LoVo (cell line): Measurements from ENCODE around the gene PPM1M.
"Not testable (repeated sequence)": the region's sequence is repeated elsewhere in the genome, so short reads cannot be mapped to it uniquely, and the experiment has no call there.

Source experiments
- DNase-seq: peaks from one replicate; pipeline ENCODE4 v3.0.0-alpha.2; 2016; ENCODE audit warnings: low spot score

Gene PPM1M

DNA sequence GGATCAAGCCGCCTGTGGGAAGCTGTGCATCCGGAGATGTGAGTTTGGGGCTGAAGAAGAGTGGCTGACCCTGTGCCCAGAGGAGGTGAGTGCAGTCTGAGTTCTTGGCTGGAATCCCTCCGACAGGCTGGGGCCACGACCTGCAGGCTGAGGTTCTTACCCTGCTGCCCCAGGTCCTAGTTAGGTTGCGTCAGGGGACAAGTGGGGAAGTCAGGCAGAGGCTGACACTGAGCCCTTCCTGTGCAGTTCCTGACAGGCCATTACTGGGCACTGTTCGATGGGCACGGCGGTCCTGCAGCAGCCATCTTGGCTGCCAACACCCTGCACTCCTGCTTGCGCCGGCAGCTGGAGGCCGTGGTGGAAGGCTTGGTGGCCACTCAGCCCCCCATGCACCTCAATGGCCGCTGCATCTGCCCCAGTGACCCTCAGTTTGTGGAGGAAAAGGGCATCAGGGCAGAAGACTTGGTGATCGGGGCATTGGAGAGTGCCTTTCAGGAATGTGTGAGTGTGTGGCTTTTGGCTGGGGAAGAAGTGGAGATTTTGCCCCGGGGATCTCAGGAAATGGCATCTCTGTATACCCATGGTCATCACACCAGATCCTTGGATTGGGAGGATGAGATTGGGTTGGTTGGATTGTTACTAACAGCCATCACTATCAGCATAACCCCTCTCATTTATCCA, 1.3 kb downstream of the PPM1M start:
- no peak for DNase-seq

DNA sequence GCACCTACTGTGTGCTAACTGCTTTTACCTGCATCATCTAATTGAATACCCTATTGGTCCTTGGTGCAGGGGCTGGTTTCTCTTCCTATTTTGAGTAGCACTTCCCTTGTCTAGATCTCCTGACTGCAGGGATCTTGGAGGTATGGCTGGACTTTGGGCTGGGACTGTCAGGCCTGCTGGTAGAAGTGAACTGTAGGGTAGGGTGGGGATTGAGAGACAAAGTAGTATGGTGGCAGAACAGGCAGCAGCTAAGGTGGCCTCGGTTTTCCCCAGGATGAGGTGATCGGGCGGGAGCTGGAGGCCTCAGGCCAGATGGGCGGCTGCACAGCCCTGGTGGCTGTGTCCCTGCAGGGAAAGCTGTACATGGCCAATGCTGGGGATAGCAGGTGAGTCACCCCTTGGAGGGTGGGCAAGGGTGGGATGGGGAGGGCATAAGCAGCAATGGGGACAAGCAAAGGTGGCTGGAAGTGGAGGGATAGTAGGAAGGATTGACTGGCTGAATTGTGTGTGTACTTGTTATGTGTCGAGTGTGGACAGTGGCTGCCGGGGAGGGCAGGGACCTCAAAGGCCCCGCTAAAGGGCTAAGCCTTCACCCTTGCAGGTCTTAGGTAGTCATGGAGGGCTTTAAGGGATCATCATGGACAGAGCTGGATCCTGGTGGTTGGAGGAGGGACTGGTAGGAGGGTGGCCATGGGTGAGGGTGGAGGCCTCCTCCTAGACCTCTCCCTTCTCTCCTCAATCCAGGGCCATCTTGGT, 2.0 kb downstream of the PPM1M start:
- no peak for DNase-seq

DNA sequence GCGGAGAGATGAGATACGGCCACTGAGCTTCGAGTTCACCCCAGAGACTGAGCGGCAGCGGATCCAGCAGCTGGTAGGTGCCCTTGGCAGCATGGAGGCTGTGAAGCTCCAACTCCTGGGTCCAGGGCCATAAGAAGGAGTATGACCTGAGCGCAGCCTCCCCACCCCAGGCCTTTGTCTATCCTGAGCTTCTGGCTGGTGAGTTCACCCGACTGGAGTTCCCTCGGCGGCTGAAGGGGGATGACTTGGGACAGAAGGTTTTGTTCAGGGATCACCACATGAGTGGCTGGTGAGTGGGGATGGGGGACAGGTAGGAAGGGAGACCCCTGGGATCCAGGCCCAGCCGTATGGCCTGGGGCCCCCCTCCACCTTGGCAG, 2.6 kb downstream of the PPM1M start:
- DNase-seq, result no peak

DNA sequence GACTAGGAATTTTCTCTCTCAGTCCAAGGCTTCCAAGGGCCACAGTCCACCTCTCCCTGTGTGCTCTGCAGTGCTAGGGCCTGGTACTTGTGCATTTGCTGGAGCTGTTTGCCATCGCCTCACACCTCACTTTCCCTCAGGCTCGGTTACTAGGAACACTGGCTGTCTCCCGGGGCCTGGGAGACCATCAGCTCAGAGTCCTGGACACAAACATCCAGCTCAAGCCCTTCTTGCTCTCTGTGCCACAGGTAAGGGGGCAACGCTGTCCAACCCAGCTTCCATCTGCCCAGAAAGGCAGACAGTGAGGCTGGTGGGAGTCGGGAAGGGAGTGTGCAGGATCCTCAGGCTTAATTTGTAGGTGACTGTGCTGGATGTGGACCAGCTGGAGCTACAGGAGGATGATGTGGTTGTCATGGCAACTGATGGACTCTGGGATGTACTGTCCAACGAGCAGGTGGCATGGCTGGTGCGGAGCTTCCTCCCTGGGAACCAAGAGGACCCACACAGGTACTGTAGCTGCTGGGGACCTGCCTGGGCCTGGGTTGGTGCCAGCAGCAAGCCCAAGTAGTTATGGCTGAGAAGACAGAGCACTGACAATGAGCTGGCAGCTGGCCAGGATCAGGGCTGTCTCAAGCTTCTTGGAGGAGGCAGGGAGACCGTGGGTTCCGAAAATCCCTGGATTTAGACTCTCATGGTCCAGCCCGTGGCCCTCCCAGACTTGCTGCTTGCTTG, 3.4 kb downstream of the PPM1M start:
- DNase-seq, result no peak

DNA sequence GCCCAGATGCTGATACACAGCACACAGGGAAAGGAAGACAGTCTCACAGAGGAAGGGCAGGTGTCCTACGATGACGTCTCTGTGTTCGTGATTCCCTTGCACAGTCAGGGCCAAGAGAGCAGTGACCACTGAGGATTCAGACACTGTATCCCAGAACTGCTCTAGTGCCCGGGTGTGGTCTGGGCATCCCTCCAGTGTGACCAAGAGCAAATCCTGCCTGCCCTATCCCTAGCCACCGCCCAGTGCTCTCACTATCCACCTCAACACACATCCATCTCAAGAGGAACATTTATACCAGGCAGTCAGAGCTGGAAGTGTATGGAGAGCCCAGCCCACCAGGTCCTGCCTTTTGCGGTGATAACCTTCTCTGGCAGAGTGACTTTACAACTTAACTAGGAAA, 4.1 kb downstream of the PPM1M start:
- no peak for DNase-seq

DNA sequence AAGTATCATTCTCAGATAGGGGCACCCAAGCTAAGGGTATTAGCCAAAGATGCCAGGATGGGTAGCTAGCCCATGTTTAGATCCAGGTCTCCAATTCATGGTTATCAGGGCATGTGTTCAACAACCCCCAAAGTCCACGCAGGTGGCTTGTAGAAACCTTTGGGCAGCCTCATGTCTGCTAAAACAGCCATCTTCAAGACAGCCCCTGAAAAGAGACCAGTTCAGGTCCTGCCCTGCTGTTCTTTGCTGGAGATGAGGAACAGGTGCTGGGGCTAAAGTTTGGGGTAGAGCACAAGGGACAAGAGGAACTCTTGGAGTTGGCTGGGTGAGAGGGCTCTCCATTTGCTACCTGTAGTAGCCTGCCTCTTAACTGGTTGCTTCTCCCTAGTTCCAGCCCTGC, 4.6 kb downstream of the PPM1M start:
- DNase-seq, result no peak

DNA sequence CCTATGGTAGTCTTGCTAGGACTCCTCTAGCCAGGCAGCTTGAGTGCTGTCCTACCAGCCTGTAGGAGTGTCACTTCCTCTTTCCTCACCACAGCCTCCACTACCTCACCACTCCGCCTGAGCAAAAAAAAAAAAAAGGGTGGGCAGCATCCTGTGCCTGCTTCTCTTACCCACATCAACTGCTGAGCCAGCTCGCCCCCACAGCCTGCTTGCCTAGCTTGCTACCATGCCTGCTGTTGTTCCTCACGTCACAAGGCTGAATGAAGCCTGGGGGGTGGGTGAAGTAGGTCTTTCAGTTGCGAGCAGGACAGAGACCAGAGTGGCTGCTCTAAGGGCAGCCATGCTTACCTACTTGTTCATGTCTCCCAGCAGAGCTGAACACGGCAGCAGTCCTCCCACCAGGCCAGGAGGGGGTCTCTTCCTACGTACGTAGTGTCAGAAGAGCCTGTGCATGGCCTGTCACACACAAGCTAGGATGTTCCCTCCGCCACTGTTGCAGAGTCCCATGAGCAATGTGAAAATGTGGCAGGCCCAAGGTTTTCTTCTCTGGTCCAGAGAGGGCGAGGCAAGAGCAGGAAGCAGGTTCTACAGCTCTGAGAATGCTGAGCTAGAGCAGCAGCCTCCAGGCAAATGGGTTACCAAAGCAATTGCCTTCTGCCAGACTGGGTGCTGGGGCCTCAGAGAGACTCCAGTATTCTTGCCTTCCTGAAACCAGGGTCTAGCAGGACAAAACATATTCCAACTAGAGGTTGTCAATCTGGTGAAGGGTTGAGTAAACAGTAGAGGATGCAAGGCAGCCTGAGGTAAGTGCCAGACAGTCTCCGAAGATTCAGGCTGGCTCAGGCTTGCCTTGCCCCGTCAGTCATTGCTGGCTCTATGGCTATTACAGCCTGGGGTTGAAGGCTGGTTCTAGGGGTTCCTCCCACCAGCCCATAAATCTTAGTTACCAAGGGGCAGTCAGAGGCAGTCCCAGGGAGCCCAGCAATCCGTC, 8.1 kb downstream of the PPM1M start:
- DNase-seq, result no peak

DNA sequence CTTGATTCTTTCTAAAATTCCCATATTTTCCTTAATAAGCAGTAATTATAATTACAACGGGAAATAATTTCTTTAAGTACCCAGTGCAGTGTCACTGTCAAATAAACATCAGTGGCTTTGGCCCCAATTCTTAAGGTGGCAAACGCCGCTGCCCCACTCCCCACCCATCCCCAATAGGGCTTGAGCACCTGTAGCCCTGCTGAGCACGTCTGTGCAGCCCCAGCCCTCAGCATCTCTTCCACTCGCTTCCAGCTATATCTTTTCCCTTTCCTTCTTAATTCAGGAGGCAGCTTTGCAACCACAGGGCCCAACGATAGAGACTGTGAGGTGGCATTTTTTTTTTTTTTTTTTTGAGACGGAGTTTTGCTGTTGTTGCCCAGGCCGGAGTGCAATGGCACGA, 9.0 kb downstream of the PPM1M start:
- DNase-seq, result no peak

DNA sequence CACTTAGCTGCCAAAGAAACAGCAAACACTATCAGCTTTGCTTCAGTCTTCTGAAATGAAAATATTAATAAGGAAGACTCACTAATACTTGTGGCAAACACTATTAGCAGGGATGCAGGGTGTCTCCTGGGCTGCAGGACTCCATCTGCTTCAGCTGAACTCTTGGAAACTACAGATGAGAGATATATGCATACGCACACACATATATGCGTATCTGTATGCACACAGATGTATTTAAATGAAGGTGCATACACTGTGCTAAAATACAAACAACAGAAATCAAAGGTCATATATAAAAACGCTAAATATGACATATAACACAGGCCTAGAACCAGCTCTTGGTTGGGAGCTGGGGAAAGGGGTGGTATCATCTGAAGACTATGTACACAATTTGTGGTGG, 10.6 kb downstream of the PPM1M start:
- DNase-seq, result no peak

DNA sequence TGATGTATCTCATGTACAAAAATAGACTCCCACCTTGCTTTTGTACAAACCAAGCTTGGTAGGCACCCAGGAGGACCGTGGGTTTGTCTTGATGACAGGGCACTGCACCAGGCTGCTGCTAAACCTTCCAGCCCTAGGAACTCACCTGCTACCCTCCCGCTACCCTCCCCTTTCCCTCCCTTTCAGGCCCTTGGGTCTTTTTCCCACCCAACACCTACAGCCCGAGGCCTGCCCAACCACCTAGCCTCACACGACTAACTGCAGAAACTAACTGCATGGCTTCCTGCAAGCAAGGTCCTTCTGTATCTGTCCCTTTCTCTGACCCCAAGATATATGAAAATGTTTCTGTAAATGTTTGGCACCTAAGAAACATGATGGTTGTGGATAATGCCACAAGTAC, 11.1 kb downstream of the PPM1M start:
- DNase-seq, result no peak

DNA sequence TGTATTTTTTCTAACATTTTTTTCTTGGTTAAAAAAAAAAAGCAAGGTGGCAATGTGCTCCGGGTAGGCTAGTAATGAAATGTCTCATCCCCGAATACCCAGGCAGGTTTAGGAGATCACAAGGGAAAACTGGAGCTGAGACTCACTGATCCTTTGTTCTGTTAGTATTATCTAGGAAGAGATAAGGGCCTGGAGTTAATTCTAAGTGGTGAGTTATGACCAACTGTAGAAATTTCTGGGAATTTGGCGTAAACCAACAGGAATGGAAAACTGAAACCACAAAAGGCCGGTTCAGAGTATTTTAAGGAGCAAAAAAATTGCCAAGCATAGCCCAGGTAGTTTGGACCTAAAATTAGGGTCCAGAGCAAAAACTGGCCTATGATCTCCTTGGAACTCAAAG, 12.4 kb downstream of the PPM1M start:
- DNase-seq, result no peak

DNA sequence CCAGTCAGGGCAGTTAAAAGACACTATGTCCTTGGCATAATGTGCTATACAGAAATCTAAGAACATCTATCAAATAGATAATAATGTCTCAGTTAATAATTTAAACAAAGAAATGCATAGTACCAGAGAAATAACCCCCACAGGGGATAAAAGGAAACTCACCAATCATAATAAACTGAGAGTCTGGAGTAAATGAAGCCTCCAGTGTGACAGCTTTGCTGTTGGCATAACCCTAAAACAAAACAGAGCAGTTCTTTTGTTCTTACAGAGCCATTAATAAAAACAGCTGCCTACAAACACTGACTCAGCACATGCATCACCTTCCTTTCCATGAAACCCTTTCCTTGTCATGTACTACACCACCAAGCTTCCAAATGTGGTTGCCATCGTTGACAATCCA, 13.5 kb downstream of the PPM1M start:
- no peak for DNase-seq

DNA sequence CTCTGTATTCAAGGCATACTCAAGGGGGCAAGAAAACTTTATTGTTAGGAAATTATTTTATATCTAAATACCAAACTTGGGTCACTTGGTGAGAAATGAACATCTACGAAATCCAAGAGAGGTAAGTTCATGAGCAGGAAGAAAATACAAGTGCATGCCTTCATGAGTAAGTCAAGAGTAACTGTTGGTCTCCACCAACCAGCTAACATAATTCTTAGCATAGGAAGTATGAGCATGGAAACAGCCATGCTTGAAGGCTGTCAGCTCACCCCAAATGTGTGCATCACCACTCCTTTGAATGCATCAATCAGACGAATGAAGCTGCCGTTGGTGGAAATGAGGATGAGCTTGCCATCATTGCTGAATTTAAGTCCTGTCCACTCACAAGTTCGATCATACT, 13.9 kb downstream of the PPM1M start:
- DNase-seq, result no peak

DNA sequence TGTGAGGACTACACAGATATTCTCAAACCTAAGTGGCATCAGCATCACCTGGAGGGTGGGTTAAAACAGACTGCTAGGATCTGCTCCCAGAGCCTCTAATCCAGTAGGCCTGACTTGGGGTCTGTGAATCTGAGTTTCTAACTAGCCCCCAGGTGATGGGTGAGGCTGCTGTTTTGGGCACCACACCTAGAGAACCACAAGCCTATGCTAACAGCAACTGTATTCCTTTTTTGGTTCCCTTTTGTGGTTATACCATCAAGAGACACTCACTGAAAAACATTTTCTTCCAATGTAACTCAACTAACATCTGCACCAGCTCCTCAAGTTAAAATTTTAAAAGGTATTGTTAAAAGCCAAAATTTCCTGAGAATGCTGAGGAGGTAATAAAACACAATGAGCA, 16.9 kb downstream of the PPM1M start:
- DNase-seq, result no peak

DNA sequence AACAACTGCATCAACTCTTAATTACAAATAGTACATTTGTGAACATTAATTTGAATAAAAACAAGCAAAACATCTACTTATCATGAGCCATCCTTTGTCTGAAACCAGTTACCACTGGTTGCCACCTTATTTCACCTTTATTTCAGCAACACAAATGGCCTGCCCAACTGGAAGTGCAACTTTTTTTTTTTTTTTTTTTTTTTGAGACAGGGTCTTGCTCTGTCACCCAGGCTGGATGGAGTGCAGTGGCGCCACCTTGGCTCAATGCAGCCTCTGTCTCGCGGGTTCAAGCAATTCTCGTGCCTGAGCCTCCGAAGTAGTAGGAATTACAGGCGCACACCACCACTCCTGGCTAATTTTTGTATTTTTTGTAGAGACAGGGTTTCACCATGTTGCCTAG, 19.8 kb downstream of the PPM1M start:
- no peak for DNase-seq

DNA sequence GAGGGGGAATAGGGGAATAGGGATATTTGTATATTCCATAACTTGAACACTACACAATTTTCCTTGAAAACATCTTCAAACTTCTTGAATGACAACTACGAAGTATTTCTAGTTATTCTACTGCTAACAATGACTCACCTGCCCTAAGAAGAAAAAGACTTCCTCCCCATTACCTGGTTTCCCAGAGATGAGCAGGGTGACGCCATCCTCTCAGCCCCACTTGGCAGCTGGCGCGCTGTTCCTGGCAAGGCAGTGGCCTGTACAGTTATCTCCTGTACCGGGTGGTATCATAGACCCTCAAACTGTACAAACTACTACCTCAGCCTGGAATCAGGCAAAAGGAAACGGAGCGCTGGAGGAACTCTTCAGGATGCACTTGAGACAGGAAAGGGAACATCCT, 22.5 kb downstream of the PPM1M start:
- DNase-seq, result no peak

DNA sequence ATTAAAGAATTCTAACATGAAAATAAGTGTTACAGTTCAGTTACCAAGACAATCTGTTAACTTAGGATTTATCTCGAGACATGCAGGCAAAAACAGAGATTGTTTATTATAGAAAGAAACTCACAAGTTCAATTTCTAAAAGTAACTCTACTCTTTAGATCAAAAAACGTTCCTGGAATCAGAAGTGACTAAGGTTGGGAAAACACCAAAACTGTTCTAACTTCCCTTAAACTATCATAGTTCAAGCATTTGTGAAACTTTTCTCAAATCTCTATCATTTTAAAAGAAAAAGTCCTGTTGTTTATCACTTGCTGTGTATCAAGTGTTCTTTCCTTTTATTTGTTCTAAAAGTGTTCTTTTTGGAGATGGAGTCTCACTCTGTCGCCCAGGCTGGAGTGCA, 24.2 kb downstream of the PPM1M start:
- no peak for DNase-seq

DNA sequence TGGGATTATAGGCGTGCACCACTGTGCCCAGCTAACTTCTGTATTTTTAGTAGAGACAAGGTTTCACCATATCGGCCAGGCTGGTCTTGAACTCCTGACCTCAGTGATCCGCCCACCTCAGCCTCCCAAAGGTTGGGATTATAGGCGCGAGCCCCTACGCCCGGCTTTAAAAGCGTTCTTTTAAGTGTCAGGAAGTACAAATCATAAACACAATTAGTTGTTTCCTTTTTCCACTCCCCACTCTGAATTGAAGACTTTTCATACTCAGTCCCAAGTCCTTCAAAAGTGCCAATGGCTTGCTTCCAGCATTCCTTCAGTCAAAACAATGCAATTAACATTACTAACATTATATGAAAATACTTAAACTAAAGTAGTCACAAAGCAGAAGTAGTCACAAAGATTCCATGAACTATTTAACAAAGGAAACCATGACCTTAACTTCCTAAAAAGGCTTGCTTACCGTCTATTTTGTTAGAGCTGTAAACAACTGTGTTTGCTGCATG, 24.7 kb downstream of the PPM1M start:
- no peak for DNase-seq

DNA sequence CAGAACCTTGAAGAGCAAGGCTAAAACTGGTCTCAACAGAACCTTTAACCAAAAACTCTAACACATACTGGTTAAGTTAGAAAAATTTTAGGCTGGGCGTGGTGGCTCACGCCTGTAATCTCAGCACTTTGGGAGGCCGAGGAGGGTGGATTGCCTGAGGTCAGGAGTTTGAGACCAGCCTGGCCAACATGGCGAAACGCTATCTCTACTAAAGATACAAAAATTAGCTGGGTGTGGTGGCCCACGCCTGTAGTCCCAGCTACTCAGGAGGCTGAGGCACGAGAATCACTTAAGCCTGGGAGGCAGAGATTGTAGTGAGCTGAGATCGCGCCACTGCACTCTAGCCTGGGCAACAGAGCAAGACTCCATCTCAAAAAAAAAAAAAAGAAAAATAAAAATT, 26.6 kb downstream of the PPM1M start:
- DNase-seq, result not testable (repeated sequence)

DNA sequence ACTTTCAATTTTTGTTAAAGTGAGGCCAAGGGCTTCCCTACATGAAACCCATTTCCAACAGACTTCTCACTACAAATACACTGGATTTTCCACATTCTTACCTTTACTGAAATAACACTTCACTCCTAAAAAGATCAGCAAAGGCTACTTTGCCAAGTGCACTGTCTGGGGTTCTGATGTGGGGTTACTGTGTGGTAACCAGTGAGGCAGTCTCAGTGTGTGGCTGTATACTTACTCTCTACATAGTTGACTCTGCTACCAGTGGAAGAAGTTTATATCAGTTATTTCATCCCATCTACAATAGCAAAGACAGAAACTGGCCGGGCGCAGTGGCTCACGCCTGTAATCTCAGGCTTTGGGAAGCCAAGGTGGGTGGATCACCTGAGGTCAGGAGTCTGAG, 27.3 kb downstream of the PPM1M start:
- no peak for DNase-seq

DNA sequence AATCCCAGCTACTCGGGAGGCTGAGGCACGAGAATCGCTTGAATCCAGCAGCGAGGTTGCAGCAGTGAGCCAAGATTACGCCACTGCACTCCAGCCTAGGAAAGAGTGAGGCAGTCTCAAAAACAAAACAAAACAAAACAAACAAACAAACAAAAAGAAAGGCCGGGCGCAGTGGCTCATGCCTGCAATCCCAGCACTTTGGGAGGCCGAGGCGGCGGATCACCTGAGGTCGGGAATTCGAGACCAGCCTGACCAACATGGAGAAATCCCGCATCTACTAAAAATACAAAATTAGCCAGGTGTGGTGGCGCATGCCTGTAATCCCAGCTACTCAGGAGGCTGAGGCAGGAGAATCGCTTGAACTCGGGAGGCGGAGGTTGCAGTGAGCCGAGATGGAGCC, 29.2 kb downstream of the PPM1M start:
- not testable (repeated sequence) for DNase-seq
